ENCODE results near the gene RILPL1.
A peak's percentile ranks its signal among the peaks of the same experiment; 100 is the strongest.
"Not testable (repeated sequence)": the region's sequence is repeated elsewhere in the genome, so short reads cannot be mapped to it uniquely, and the experiment has no call there.

RILPL1 gene

DNA sequence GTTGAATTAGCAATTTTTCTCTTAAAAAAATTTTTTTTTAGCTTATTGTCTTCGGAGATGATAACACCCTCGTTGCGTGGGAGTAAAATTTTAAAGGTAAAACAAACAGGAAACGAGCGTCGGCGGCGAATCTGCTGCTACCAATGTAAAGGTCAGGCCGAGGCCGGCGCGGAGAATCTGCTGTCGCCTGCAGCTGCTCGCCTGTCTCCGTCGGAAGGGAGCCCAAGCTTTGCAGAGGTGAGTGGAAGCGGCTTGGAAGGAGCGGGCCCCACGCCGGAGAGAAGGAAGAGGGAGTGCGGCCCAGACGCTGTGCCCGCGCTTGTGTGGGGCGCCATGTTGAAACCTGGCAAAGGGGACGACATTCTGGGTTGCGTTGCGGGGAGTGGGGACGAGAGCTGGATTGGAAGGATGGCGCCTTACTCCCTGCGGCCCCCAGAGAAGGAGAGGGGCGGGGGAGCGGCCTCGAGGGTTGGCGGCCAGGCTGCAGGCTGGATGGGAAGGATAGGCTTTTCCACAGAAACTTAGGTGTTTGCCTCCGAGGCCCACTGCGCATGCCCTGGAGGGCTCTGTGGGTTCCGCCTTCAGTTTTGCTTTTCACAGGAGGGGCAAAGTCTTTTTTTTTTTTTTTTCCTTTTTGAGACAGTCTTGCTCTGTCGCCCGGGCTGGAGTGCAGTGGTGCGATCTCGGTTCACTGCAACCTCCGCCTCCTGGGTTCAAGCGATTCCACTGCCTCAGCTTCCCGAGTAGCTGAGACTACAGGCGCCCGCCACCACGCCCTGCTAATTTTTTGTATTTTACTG is 75.3 kb downstream of the RILPL1 start, which contains the start of gene SNRNP35:
Gene SNRNP35, plus strand, starts transcription at position 160 of the 800 bp plus-strand sequence. CDS start 7,402 bp downstream, outside the sequence.
- DNase-seq: peak; percentile 70 to 97

DNA sequence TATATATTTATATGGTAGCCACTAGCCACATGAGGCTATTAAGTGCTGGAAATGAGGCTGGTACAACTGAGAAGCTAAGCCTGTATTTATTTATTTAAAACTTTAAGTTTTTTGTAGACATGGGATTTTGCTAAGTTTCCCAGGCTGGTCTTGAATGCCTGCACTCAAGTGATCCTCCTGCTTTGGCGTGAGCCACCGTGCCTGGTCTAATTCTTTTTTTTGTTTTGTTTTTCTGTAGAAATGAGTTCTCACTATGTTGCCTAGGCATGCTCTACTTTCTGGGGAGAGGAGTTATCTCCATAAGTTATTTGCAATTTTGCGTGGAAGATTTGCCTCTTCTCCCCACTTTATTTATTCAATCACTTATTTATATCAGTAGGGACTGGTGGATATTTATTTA is 80.4 kb downstream of the RILPL1 start:
- DNase-seq: no peak

DNA sequence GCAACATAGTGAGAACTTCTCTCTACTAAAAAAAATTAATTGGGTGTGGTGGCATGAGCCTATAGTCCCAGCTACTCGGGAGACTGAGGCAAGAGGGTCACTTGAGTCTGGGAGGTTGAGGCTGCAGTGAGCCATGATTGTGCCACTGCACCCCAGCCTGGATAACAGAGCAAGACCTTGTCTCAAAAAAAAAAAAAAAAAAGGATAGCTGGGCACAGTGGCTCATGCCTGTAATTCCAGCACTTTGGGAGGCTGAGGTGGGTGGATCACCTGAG is 81.3 kb downstream of the RILPL1 start:
- not testable (repeated sequence) for DNase-seq

DNA sequence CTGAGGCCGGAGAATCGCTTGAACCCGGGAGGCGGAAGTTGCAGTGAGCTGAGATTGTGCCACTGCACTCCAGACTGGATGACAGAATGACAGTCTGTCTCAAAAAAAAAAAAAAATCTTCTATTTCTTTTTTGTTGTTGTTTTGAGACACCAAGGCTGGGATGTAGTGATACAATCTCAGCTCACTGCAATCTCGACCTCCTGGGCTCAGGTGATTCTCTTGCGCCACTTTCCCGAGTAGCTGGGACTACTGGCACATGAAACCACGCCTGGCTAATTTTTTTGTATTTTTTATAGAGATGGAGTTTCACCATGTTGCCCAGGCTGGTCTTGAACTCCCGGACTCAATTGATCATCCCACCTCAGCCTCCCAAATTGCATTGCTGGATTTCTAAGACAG is 82.9 kb downstream of the RILPL1 start:
- no peak for DNase-seq

DNA sequence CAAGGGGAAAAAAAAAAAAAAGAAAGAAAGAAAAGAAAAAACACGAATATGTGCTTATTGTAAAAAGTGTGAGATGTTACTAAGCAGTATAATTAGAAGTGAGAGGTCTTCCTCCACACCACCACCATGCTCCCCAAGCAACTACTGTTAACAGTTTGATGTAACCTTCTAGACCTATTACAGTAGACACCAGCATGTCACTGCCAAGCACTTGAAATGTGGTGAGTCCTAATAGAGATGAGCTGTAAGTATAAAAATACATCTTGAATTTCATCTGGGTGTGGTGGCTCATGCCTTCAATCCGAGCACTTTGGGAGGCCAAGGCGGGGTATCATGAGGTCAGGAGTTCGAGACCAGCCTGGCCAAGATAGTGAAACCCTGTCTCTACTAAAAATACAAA is 83.7 kb downstream of the RILPL1 start:
- DNase-seq: no peak

DNA sequence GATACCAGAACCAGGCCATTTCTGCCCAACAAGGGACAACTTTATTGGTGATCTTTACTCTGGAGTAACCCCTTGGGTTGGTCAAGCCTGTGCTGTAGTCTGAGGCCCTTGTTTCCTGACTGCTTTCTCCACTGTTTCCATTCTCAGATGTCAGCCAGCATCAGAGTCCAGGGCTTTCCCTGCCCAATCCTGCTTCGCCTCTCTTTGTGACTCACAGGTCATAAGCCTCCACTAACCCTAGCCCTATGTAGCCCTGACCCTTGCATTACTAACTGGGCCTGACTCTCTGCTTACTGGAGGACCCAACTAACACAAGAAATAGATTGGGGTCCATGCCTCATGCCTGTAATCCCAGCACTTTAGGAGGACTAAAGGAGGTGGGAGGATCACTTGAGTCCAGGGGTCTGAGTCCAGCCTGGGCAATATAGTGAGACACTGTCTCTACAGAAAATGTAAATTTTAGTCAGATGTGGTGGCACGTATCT is 84.2 kb downstream of the RILPL1 start:
- peak in 1 of 2 donors; percentile 12 for DNase-seq

DNA sequence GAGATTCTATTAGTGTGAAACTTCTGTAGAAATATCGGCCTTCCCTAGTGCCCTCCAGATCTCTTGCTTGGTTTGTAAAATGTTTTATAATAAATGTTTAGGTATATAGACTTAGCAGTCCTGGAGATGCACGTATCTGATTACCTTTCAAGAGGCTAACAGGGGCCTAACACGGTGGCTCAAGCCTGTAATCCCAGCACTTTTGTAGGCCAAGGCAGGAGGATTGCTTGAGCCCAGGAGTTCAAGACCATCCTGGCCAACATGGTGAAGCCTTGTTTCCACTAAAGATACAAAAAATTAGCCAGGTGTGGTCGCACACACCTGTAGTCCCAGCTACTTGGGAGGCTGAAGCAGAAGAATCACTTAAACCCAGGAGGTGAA is 87.2 kb downstream of the RILPL1 start:
- DNase-seq: no peak

DNA sequence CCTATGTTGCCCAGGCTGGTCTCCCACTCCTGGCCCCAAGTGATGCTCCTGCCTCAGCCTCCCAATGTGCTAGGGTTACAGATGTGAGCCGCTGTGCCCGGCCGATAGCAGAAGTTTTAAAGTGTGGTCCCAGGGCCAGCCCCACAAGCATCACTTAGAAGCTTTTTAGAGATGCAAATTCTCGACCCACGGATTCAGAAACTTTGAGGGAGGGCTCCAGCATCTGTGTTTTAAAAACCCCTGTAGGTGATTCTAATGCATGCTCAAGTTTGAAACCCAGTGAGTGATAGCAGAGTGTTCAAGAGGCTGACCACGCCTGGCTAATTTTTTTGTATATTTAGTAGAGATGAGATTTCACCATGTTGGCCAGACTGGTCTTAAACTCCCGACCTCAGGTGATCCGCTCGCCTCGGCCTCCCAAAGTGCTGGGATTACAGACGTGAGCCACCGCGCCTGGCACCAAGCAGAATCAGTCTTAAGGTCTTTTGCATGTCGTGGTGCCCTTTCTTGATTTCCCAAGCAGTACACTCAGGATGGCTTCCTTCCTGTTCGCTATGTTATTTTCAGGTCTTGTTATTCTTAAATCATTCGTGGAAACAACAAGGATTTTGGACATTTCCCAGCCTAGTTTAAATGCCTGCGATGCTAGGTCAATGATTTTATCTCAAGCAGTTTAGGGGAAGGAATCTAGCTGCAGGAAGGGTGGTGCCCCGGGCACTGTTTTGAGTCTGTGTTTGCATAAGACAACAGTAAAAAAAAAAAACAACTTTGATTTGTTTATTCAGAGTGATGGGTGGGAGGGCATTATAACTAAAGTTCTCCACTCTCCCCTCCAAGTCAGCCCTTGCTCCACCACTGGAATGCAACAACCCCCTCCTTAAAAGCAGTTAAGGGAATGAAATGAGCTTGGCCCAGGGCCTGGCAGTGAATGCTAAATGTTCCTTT is 87.9 kb downstream of the RILPL1 start:
- no peak for DNase-seq

DNA sequence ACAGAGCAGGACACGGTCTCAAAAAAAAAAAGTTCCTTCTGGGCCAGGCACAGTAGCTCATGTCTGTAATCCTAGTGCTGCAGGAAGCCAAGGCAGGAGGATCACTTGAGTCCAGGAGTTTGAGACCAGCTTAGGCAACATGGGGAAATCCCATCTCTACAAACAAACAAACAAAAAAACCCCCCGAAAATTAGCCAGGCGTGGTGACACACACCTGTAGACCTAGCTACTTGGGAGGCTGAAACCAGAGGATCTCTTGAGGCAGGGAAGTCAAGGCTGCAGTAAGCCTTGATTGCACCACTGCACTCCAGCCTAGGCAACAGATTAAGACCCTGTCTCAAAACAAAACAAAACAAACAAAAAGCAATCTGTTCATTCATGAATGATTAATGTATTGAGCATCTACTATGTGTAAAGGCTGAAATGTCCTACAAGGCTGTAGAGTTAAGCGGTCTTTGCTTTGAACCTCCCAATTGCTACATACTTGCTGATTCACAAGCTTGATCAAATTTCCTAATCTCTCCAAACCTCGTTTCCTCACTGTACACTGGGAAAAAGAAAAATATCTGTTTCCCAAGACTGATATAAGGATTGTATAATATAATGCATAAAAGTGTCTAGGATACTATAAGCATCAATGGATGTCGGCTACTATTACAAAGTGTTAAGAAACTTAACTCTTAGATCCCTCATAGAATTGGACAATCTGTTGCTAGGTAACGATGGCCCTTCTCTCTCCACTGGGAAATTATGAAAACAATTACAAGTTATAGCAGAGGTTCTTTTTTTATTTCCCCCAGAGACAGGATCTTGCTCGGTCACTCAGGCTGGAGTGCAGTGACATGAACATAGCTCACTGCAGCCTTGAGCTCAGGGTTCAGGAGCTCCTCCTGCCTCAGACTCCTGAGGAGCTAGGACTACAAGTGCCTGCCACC is 89.2 kb downstream of the RILPL1 start:
- DNase-seq: no peak

DNA sequence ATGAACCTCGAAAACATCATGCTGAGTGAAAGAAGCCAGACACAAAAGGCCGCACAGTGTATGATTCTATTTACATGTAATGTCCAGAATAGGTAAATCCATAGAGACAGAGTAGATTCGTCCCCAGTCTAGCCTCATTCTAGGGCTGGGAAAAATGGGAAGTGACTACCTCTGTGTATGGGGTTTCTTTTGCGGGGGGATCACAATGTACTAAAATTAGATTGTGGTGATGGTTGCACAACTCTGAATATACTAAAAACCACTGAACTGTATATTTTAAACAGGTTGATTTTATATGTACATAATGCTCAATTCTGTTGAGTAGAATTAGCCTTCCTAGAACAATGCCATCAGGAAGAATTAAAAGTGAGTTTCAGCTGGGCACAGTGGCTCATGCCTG is 90.7 kb downstream of the RILPL1 start:
- no peak for DNase-seq

DNA sequence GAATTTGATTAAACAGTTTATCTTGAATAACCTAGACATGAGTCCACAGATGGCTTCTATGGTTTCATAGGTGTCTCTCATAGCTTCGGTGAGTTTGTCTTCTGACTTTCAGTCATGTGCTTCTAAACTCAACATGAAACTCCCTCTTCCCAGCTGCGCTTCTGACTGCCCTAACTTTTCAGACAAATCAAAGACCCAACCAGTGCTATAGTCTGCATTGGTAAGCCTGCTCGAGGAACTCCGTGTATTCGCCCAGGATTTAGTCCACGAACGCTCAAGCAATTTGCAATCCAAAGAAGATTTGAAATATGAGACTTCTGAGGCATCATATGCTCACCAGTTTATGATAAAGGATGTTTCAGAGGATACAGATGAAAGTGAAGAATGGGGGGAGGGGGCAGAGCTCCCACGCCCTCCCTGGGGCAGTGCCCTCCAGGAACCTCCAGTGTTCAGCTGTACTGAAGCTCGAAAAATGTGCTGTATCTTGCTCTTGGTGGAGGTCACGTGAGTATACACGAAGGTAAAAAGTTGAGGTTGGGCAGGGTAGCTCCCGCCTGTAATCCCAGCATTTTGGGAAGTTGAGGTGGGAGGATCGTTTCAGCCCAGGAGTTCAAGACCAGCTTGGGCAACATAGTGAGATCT is 91.9 kb downstream of the RILPL1 start:
- no peak for DNase-seq

DNA sequence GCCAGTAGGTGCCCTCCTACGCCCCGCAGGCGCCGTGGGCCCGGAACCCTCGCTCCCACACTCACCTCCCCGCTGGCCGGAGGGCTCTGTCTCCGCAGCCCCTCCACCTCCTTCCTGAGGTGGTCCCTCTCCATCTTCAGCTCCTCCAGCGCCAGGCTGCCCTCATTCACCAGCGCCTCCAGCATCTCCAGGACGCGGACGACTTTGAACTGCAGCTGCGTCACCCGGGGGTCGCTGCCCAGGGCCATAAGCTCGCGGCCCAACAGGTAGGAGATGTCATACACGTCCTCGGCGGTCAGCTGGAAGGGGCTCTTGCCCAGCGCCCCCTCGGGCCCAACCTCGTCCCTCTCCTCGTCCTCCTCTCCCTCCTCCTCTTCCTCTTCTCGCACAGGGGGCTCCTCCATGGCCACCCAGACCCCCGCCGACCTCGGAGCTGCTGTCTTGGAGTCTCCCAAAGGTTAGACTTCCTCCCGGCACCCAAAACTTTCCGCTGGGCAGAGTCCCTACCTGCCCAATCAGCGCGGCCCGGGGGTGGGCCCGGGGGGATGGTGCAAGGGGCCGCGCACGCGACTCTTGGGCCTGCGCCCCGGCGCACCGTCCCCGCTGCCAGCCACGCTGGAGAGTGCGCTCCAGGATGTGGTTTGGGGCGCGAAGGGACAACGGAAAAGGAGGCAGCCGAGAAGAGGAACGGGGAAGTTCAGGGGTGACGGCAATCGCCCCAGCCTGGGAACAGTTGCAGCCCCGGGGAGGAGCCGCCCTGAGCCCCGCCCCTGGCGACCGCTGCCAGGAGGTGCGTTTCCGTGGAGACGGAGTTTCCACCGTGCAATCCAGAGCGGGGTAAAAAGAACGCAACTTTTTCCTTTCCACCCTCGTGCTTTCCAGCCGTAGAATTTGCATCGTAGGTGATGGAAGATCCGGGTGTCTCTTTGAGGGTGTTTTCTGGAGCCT is 97.2 kb downstream of the RILPL1 start, which contains the start of gene RILPL2:
Gene RILPL2, minus strand, starts transcription at position 668 of the 948 bp plus-strand sequence. Its CDS starts 264 bp downstream, at position 404.
- DNase-seq: peak; percentile 84 to 93

DNA sequence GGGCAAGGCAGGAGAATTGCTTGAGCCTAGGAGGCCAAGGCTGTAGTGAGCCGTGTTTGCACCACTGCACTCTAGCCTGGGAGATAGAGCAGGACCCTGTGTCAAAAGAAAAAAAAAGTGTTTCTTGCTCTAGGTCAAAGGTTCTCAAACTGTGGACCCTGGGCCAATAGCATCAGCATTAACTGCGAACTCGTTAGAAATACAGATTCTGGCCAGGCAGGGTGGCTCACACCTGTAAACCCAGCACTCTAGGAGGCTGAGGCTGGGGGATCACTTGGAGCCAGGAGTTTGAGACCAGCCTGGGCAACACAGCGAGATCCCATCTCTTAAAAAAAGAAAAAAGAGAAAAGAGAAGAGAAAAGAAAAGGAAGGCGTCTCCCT is 97.9 kb downstream of the RILPL1 start:
- DNase-seq: no peak

DNA sequence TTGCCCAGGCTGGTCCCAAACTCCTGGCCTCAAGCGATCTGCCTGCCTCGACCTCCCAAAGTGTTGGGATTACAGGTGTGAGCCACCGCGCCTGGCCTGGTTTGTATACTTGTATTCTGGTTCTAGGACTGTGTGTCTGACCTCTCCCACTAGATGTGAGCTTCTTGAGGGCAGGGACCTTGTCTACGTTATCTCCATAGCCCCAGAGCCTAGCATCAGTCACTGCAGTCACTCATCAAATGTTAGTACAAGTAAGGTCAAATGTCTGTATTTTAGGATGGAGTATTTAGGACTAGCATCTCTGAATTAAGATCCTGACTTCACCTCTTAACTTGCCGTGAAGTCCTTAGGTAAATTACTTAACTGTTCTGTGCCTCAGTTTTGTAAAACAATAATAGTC is 99.9 kb downstream of the RILPL1 start:
- no peak for DNase-seq

DNA sequence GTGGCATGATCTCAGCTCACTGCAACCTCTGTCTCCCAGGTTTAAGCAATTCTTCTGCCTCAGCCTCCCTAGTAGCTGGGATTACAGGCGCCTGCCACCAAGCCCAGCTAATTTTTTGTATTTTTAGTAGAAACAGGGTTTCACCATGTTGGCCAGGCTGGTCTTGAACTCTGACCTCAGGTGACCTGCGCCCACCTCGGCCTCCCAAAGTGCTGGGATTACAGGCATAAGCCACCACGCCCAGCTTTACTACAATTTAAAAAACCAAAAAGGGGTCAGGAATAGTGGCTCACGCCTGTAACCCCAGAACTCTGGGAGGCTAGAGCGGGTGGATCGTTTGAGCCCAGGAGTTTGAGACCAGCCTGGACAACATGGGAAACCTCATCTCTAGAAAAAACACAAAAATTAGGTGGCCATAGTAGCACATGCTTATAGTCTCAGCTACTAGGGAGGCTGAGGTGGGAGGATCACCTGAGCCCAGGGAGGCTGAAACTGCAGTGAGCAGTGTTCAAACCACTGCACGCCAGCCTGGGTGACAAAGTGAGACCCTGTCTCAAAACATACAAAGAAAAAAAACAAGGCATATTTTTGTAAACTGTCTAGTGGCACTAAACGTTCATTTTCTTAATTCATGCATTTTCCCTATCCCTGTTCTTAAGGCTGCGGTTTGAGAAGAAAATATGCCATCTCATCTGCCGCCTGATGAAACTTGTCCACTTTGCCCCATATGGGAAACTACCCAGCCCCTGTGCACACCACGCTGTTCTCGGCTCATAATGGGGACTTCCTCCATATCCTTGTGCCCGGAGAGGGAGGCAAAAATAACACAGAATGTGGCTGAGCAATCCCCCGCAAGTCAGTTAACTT is 101.3 kb downstream of the RILPL1 start:
- DNase-seq: peak; percentile 36 to 52

DNA sequence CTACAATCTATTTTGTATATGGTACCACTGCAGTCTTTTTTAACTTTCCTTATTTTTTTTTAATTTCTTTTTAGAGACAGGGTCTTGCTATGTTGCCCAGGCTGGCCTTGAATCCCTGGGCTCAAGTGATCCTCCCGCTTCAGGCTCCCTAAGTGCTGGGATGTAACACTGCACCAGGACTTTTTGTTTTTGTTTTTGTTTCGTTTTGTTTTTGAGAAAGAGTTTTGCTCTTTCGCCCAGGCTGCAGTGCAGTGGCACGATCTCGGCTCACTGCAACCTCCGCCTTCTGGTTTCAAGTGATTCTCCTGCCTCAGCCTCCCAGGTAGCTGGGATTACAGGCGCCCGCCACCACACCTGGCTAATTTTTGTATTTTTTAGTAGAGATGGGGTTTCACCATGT is 104.4 kb downstream of the RILPL1 start:
- not testable (repeated sequence) for DNase-seq

DNA sequence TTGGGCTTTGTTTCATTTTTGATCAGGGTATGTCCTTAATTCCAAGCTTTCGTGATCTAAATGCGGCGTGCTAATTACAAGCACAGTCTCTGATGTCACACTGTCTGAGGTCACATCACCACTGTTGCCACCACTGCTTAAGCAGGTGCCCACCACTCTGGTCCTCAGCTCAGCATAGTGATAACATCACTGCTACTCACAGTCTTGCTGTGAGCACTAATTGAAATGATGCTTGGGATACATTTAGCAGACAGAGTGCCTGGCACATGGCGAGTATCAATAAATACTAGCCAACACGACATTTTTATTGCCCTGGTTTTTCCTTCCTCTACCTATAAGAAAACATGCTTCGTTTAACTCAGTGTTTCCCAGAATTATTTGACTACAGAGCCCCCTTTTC is 104.9 kb downstream of the RILPL1 start:
- DNase-seq: no peak

DNA sequence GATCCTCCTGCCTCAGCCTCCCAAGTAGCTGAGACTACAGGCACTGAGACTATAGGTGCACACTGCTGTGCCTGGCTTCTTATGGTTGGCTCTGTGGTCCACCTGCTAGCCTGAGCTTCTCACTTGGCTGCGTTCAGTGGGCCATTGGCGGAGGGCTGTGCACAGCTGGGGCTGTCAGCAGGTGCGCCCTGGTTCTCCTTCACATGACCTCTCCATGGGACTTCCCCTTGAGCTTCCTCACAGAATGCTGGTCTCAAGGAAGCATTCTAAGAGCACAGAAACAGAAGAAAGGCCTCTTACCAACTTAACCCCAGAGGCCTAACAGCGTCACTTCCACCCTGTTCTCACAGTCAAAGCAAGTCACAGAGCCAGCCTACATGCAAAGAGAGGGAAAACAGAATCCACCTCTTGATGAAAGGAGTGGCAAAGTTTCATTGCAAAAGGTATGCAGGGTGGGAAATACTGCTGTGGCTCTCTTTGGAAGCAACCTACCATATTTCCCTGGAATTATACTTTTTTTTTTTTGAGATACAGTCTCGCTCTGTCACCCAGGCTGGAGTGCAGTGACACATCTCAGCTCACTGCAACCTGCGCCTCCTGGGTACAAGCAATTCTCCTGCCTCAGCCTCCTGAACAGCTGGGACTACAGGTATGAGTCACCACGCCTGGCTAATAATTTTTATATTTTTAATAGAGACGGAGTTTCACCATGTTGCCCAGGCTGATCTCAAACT is 106.3 kb downstream of the RILPL1 start:
- DNase-seq: no peak

DNA sequence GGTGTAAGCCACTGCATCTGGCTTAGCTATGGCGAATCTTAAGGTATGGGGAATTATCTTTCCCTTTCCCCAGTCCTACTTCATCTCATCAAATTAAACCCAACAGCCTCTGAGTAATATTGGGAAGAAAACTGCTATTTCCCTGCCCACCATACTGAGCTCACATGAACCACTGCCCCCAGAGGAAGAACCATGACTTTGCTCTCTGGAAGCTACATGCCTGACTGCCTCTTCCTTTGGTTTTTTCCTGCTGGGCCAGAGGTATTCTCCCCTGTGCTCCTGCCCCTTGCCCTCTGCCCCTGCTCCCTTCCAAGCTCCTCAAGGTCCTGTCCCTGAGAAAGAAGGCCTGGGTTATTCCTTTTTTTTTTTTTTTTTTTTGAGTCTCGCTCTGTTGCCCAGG is 112.2 kb downstream of the RILPL1 start:
- DNase-seq: no peak

Measured in bone marrow (tissue), 2 donors.